GM23338 (cell line): ENCODE results near the gene WDR70. TPM values are rescaled to one million over a fixed set of nuclear protein-coding genes. Genes with fewer than 3 reads are reported as not detected.

Experiments
- ATAC-seq: fragments of 200-7000 bp; cut with Tn5 transposase; 3 replicates; pipeline ENCODE4 v1.9.1; 2020
- DNase-seq: peaks from one replicate; pipeline ENCODE4 v3.0.0-alpha.2; 2015; ENCODE audit warnings: low spot score
- H2AFZ ChIP-seq: fragments of 200-600 bp; sonication (generic); 2 replicates; pipeline ENCODE4 v1.8.0; 2016; ENCODE audit warnings: antibody characterized with exemption, mild to moderate bottlenecking, moderate library complexity
- H3F3A ChIP-seq: fragments of 200-600 bp; sonication (generic); replicated peaks from 2 replicates; pipeline ENCODE4 v1.8.0; 2017; ENCODE audit warnings: antibody characterized with exemption, mixed run types, low read depth
- H3K27ac ChIP-seq: fragments of 200-600 bp; sonication (generic); 2 replicates; pipeline ENCODE4 v1.6.1; 2016; ENCODE audit warnings: low read depth
- H3K27me3 ChIP-seq: fragments of 200-600 bp; sonication (generic); 2 replicates; pipeline ENCODE4 v1.8.0; 2016; ENCODE audit warnings: mild to moderate bottlenecking, mixed run types, moderate library complexity; ENCODE audit not compliant: insufficient read depth
- H3K36me3 ChIP-seq: fragments of 200-600 bp; sonication (generic); 2 replicates; pipeline ENCODE4 v1.8.0; 2016; ENCODE audit warnings: mild to moderate bottlenecking; ENCODE audit not compliant: insufficient read depth
- H3K4me1 ChIP-seq: fragments of 200-600 bp; sonication (generic); 2 replicates; pipeline ENCODE4 v1.8.0; 2016; ENCODE audit warnings: mild to moderate bottlenecking, moderate library complexity; ENCODE audit not compliant: insufficient read depth
- H3K4me2 ChIP-seq: fragments of 200-600 bp; sonication (generic); 2 replicates; pipeline ENCODE4 v1.7.1; 2017; ENCODE audit warnings: mixed run types
- H3K4me3 ChIP-seq: fragments of 200-600 bp; sonication (generic); 2 replicates; pipeline ENCODE4 v1.6.1; 2016; ENCODE audit warnings: mixed run types
- H3K79me2 ChIP-seq: fragments of 200-600 bp; sonication (generic); replicated peaks from 2 replicates; pipeline ENCODE4 v1.8.0; 2017; ENCODE audit warnings: mild to moderate bottlenecking; ENCODE audit not compliant: insufficient read depth
- H3K9me2 ChIP-seq: fragments of 200-600 bp; sonication (generic); 2 replicates; pipeline ENCODE4 v1.8.0; 2017; ENCODE audit not compliant: insufficient read depth
- H4K20me1 ChIP-seq: fragments of 200-600 bp; sonication (generic); replicated peaks from 2 replicates; pipeline ENCODE4 v1.8.0; 2017; ENCODE audit warnings: mild to moderate bottlenecking; ENCODE audit not compliant: insufficient read depth
- H3K27ac Mint-ChIP-seq: 2 replicates; pipeline ENCODE4 v1.8.0; 2020; ENCODE audit warnings: inconsistent platforms, mild to moderate bottlenecking, moderate library complexity, mixed read lengths
- H3K27me3 Mint-ChIP-seq: 3 replicates; pipeline ENCODE4 v1.8.0; 2022; ENCODE audit warnings: low read depth, mild to moderate bottlenecking, moderate library complexity, mixed read lengths, inconsistent platforms; ENCODE audit not compliant: insufficient read depth, poor library complexity
- H3K36me3 Mint-ChIP-seq: 3 replicates; pipeline ENCODE4 v1.8.0; 2021; ENCODE audit warnings: low read depth, mild to moderate bottlenecking, inconsistent platforms, moderate library complexity, mixed read lengths
- H3K4me1 Mint-ChIP-seq: 3 replicates; pipeline ENCODE4 v1.8.0; 2020; ENCODE audit warnings: mild to moderate bottlenecking, inconsistent platforms, mixed read lengths
- H3K4me3 Mint-ChIP-seq: 3 replicates; pipeline ENCODE4 v1.8.0; 2021; ENCODE audit warnings: moderate library complexity, mild to moderate bottlenecking, inconsistent platforms, mixed read lengths
- H3K9me3 Mint-ChIP-seq: 3 replicates; pipeline ENCODE4 v1.8.0; 2020; ENCODE audit warnings: moderate library complexity, mild to moderate bottlenecking, inconsistent platforms, mixed read lengths
- CTCF ChIP-seq, 2 experiments: fragments of 200-600 bp in 1 of 2; sonication (generic) in 1 of 2; conservative IDR thresholded peaks; 2 replicates each; pipeline versions ENCODE4 v1.5.1 to v1.6.1; 2016 to 2017; ENCODE audit warnings: antibody characterized with exemption in 2 of 2, low read depth in 2 of 2, mild to moderate bottlenecking in 2 of 2, moderate library complexity in 1 of 2
- ETS1 ChIP-seq: IDR thresholded peaks from 2 replicates; pipeline ENCODE4 v1.6.1; 2016; ENCODE audit warnings: antibody characterized with exemption
- EZH2 ChIP-seq: fragments of 200-600 bp; sonication (generic); IDR thresholded peaks from one replicate; pipeline ENCODE4 v1.8.0; 2017; ENCODE audit warnings: antibody characterized with exemption, mild to moderate bottlenecking, low read depth; ENCODE audit not compliant: unreplicated experiment
- EZH2phosphoT487 ChIP-seq: fragments of 200-600 bp; sonication (generic); IDR thresholded peaks from one replicate; pipeline ENCODE4 v1.8.1; 2018; ENCODE audit warnings: antibody characterized with exemption; ENCODE audit not compliant: unreplicated experiment
- JUNB ChIP-seq: IDR thresholded peaks from one replicate; pipeline ENCODE4 v1.6.1; 2016; ENCODE audit warnings: antibody characterized with exemption; ENCODE audit not compliant: unreplicated experiment
- NANOG ChIP-seq: IDR thresholded peaks from 2 replicates; pipeline ENCODE4 v1.6.1; 2016; ENCODE audit warnings: antibody characterized with exemption, borderline replicate concordance
- ZNF114 ChIP-seq: fragments of 250-450 bp; sonication (Bioruptor Pico); IDR thresholded peaks from 2 replicates; pipeline ENCODE4 v1.5.0; 2020; ENCODE audit warnings: mild to moderate bottlenecking, moderate library complexity
- ZNF462 ChIP-seq: fragments of 250-450 bp; sonication (Bioruptor Pico); IDR thresholded peaks from 2 replicates; pipeline ENCODE4 v1.5.0; 2020; ENCODE audit warnings: mild to moderate bottlenecking, moderate library complexity
- polyA plus RNA-seq: library from polyadenylated mRNA; unstranded; fragments of >200 nt; fragmentation: Nextera tagmentation; extraction: Ambion mirVana; gene quantifications from 2 replicates; pipeline ENCODE4 v1.2.1, GENCODE V29; 2016
- total RNA-seq: library from RNA; depleted of rRNA; stranded (reverse); fragments of >200 nt; shearing (Covaris generic); gene quantifications from 2 replicates; pipeline ENCODE4 v1.2.3, GENCODE V29; 2014

Gene WDR70
- total and polyA plus RNA-seq, 2 experiments from 2014 or later = 34.9 to 86.7 TPM

GRCh38 chr5:37717276-37717612 is 338.1 kb downstream of the WDR70 start:
- H2AFZ ChIP-seq = no peak overlapping the region
- ATAC-seq = no peak

More at GRCh38 chr5:37717276-37717612, 338.1 kb downstream of the WDR70 start:
- Histone ChIP-seq H3K4me2 (no peak overlapping the region), H3K36me3 (no peaks in the 10 kb centered on the region), H4K20me1 (no peaks in the 10 kb centered on the region), H3F3A (no peaks in the 10 kb centered on the region), H3K27ac (no peak overlapping the region), H3K4me3 (no peak overlapping the region), H3K27me3 (no peaks in the 10 kb centered on the region), H3K4me1 (peaks cover 25% of the 10 kb centered on the region; the same call in 1 of the 2 replicates), H3K79me2 (no peaks in the 10 kb centered on the region), H3K9me2 (no peaks in the 10 kb centered on the region)
- DNase-seq = no peak
- H3K27ac Mint-ChIP-seq = no peak overlapping the region; the same call in 1 of the 2 replicates
- H3K4me1 Mint-ChIP-seq = peaks cover 21% of the 10 kb centered on the region
- no peak overlapping the region for H3K4me3 Mint-ChIP-seq
- H3K36me3 Mint-ChIP-seq = no peaks in the 10 kb centered on the region
- no peaks in the 10 kb centered on the region for H3K27me3 Mint-ChIP-seq
- no peaks in the 10 kb centered on the region for H3K9me3 Mint-ChIP-seq
- TF ChIP-seq CTCF (conservative IDR thresholded peaks at IDR 0.05; ENCODE audit: low read depth in 2 of 2) = no peak
- TF ChIP-seq JUNB = no peak
- no peak for TF ChIP-seq NANOG
- no peak for TF ChIP-seq ETS1
- TF ChIP-seq ZNF462 = no peak
- no peak for TF ChIP-seq EZH2phosphoT487
- TF ChIP-seq ZNF114 (CRISPR knock-in tag) = no peak
- no peak for TF ChIP-seq EZH2
